ENCODE results near the gene NEDD4. TPM values are rescaled to one million over a fixed set of nuclear protein-coding genes. Genes with fewer than 3 reads are reported as not detected.

NEDD4 gene
- total and polyA plus RNA-seq, 10 of the 15 experiments (the other 5 are each of a cell fraction or from before 2014, with no cell fraction given), result 1.3 to 7.7 (median 4.4) TPM

DNA sequence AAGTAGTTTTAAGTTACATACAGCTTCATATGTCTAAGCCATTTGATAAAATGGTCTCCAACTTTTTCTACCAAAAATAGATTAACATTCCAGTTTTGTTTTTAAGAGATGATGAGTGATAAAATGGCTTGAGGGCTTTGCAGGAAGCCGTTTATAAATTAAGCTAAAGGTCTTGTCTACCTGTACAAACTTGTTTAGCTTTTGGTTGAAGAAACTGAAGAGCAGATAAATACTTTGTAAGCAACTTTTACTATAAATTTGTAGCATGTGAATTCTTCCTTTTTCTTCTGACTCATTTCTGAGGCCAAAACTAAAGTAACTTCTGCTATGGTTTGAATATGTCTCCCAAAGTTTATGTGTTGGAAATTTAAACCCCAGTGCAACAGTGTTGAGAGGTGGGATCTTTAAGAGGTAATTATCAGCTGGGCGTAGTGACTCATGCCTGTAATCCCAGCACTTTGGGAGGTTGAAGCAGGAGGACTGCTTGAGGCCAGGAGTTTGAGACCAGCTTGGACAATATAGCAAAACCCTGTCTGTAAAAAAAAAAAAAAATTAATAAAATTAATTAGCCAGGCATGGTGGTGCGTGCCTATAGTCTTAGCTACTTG is 8.2 kb upstream of the NEDD4 start (continued):
- TF ChIP-seq, protein P1, sequence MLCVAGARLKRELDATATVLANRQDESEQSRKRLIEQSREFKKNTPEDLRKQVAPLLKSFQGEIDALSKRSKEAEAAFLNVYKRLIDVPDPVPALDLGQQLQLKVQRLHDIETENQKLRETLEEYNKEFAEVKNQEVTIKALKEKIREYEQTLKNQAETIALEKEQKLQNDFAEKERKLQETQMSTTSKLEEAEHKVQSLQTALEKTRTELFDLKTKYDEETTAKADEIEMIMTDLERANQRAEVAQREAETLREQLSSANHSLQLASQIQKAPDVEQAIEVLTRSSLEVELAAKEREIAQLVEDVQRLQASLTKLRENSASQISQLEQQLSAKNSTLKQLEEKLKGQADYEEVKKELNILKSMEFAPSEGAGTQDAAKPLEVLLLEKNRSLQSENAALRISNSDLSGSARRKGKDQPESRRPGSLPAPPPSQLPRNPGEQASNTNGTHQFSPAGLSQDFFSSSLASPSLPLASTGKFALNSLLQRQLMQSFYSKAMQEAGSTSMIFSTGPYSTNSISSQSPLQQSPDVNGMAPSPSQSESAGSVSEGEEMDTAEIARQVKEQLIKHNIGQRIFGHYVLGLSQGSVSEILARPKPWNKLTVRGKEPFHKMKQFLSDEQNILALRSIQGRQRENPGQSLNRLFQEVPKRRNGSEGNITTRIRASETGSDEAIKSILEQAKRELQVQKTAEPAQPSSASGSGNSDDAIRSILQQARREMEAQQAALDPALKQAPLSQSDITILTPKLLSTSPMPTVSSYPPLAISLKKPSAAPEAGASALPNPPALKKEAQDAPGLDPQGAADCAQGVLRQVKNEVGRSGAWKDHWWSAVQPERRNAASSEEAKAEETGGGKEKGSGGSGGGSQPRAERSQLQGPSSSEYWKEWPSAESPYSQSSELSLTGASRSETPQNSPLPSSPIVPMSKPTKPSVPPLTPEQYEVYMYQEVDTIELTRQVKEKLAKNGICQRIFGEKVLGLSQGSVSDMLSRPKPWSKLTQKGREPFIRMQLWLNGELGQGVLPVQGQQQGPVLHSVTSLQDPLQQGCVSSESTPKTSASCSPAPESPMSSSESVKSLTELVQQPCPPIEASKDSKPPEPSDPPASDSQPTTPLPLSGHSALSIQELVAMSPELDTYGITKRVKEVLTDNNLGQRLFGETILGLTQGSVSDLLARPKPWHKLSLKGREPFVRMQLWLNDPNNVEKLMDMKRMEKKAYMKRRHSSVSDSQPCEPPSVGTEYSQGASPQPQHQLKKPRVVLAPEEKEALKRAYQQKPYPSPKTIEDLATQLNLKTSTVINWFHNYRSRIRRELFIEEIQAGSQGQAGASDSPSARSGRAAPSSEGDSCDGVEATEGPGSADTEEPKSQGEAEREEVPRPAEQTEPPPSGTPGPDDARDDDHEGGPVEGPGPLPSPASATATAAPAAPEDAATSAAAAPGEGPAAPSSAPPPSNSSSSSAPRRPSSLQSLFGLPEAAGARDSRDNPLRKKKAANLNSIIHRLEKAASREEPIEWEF (IDR thresholded peaks at IDR 0.05; ENCODE audit: insufficient replicate concordance, low read depth, low read length), result no peak
- TF ChIP-seq TCF7 (IDR thresholded peaks at IDR 0.05; ENCODE audit: borderline replicate concordance), result no peak
- no peak for TF ChIP-seq ZNF217 (IDR thresholded peaks at IDR 0.05)
- no peak for TF ChIP-seq NFXL1 (IDR thresholded peaks at IDR 0.05; ENCODE audit: borderline replicate concordance)
- TF ChIP-seq PAX8 (IDR thresholded peaks at IDR 0.05), result no peak

GRCh38 chr15:55999658-56000057 is 6.2 kb upstream of the NEDD4 start:
- 0% methylated on average over 1 of the region's 1 CpG for WGBS (ENCODE audit: insufficient coverage, insufficient replicate concordance, low lambda C conversion rate, missing lambda C conversion rate)
- no peak overlapping the region for H3K4me2 ChIP-seq (ENCODE audit: control insufficient read depth, insufficient read depth)
- no peaks in the 10 kb centered on the region for H3K9me3 ChIP-seq (replicated peaks; ENCODE audit: control insufficient read depth, insufficient read depth, low read length)
- no peaks in the 10 kb centered on the region for H3K36me3 ChIP-seq (ENCODE audit: control insufficient read depth in 2 of 2, insufficient read depth in 2 of 2, low read length in 1 of 2)
- H4K20me1 ChIP-seq (ENCODE audit: control insufficient read depth, insufficient read depth), result no peaks in the 10 kb centered on the region
- FAIRE-seq (no peak), DNase-seq (ENCODE audit: low read depth, low spot score) (no peak), ATAC-seq (no peak)
- intact Hi-C loops (cut with micrococcal nuclease; ENCODE audit: unreplicated experiment), result loop anchor here (10.0 kb wide), 1 partner anchor 245 kb away; the partner anchor contains the start of gene RFX7
- H3K79me2 ChIP-seq (ENCODE audit: control insufficient read depth, insufficient read depth, low read length), result no peaks in the 10 kb centered on the region
- no peak overlapping the region for H3K27ac ChIP-seq (ENCODE audit: control insufficient read depth, insufficient read depth)
- ChIA-PET RAD21 (ENCODE audit: unreplicated experiment) (no interaction called here), CTCF (no interaction called here), SMC1A (ENCODE audit: uncharacterized antibody, unreplicated experiment) (no interaction called here), POLR2A (no interaction called here)
- no peaks in the 10 kb centered on the region for H3K4me1 ChIP-seq (ENCODE audit: control insufficient read depth, insufficient read depth, low read length)
- no TSS peak for BruUV-seq (replicated peaks)
- in situ Hi-C loops (cut with MboI), result no loop called here
- no peak overlapping the region for H3K4me3 ChIP-seq
- TF ChIP-seq, protein P2, sequence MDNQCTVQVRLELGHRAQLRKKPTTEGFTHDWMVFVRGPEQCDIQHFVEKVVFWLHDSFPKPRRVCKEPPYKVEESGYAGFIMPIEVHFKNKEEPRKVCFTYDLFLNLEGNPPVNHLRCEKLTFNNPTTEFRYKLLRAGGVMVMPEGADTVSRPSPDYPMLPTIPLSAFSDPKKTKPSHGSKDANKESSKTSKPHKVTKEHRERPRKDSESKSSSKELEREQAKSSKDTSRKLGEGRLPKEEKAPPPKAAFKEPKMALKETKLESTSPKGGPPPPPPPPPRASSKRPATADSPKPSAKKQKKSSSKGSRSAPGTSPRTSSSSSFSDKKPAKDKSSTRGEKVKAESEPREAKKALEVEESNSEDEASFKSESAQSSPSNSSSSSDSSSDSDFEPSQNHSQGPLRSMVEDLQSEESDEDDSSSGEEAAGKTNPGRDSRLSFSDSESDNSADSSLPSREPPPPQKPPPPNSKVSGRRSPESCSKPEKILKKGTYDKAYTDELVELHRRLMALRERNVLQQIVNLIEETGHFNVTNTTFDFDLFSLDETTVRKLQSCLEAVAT (IDR thresholded peaks at IDR 0.05), result no peak
- no peak for TF ChIP-seq BMI1 (IDR thresholded peaks at IDR 0.05; ENCODE audit: borderline replicate concordance)
- TF ChIP-seq PAX8 (IDR thresholded peaks at IDR 0.05), result no peak
- no peak for TF ChIP-seq RUNX3 (IDR thresholded peaks at IDR 0.05; ENCODE audit: low read length)
- no peak for TF ChIP-seq CBFB (IDR thresholded peaks at IDR 0.05; ENCODE audit: low read depth)
- no peak for TF ChIP-seq BACH1 (IDR thresholded peaks at IDR 0.05; ENCODE audit: borderline replicate concordance)
- no peak for TF ChIP-seq FOXK2 (IDR thresholded peaks at IDR 0.05)
- H3K9ac ChIP-seq (ENCODE audit: control insufficient read depth, insufficient read depth, low read length), result no peak overlapping the region
- H3K27me3 ChIP-seq (replicated peaks in 1 of 2; ENCODE audit: control insufficient read depth in 2 of 2, insufficient read depth in 2 of 2, low read length in 1 of 2), result peaks cover 0 to 2% of the 10 kb centered on the region in 2 experiments; a peak in 1 of 4 replicates
- no peak overlapping the region for H2AFZ ChIP-seq (ENCODE audit: control insufficient read depth, low read depth, low read length)

Data from GM12878 (cell line).